GM19023 (cell line): ENCODE measurements around the gene ETV7.

Experiments used
- ATAC-seq: cut with Tn5 transposase; IDR thresholded peaks from one replicate; pipeline ENCODE4 v1.9.1; 2021; ENCODE audit warnings: mild to moderate bottlenecking, moderate library complexity; ENCODE audit not compliant: unreplicated experiment

The ETV7 gene

GRCh38 chr6:36326356-36326995 is 61.0 kb downstream of the ETV7 start:
- no peak for ATAC-seq

- ATAC-seq, result no peak
These were observed 62.8 kb downstream of the ETV7 start for GRCh38 chr6:36324715-36325114.

- ATAC-seq, result no peak
These were observed 63.3 kb downstream of the ETV7 start for GRCh38 chr6:36324191-36324590.

GRCh38 chr6:36323062-36323461 is 64.4 kb downstream of the ETV7 start:
- no peak for ATAC-seq

- no peak for ATAC-seq
These were observed 64.9 kb downstream of the ETV7 start for GRCh38 chr6:36322591-36322990.

- no peak for ATAC-seq
These were observed 67.0 kb downstream of the ETV7 start for GRCh38 chr6:36320475-36320874.

- no peak for ATAC-seq
These were observed 67.6 kb downstream of the ETV7 start for GRCh38 chr6:36319821-36320220.

- ATAC-seq, result no peak
These were observed 68.1 kb downstream of the ETV7 start for GRCh38 chr6:36319436-36319762.

GRCh38 chr6:36318690-36319435 is 68.6 kb downstream of the ETV7 start:
- ATAC-seq, result no peak

- no peak for ATAC-seq
These were observed 69.8 kb downstream of the ETV7 start for GRCh38 chr6:36317623-36318022.
